NCI-H2081 (cell line): Measurements from ENCODE around the gene LPO.

Experiments
- DNase-seq, 2 experiments: peaks; one replicate each; lab custom pipeline; 2025; lab: John Stamatoyannopoulos, UW

Gene LPO

GRCh38 chr17:58317421-58318064 lies 79.2 kb downstream of the LPO start:
- peak; percentile 47 to 51 for DNase-seq

DNA sequence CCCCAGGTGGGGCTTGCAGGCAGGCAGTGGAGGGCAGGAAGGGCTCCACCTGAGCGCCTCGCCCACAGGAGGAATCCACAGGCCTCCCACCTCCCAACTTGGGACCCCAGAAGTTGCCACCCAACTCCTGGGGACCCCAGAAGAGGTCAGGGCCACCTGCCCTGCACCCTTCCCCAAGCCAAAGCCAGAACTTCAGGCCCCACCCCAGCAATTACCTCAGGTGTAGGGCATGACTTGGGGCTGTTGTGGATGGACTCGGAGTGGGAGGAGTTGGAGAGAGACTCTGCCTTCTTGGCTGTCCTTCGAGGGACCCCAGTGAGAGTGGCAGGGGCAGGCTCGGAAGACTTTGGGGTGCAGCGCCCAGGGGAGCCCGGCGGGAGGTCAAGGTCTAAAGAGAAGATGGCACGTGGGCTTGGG lies 79.7 kb downstream of the LPO start:
- DNase-seq: no peak
